ENCODE results near the gene UBASH3A.

DNA sequence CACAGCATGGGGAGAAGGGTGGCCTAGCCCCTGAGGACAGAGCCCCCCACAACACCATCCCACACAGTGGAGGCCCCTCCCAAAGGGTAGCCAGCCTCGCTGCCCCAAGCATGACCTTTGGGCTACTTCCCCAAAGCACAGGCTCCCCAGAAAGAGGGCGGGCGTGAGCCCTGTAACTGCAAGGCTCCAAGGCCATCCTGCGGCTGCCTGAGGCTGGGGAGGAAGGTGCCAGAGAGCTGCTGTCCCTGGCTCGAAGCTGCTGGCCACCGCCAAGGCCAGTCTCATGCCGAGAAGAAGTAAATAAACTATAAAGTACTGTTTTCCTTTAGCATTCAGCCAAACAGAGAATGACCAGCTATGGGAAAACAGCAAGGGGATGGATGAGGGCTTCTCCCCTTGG, 27.5 kb downstream of the UBASH3A start:
- no peak for TF ChIP-seq POLR2A (IDR thresholded peaks at IDR 0.05)
- TF ChIP-seq, protein P1, sequence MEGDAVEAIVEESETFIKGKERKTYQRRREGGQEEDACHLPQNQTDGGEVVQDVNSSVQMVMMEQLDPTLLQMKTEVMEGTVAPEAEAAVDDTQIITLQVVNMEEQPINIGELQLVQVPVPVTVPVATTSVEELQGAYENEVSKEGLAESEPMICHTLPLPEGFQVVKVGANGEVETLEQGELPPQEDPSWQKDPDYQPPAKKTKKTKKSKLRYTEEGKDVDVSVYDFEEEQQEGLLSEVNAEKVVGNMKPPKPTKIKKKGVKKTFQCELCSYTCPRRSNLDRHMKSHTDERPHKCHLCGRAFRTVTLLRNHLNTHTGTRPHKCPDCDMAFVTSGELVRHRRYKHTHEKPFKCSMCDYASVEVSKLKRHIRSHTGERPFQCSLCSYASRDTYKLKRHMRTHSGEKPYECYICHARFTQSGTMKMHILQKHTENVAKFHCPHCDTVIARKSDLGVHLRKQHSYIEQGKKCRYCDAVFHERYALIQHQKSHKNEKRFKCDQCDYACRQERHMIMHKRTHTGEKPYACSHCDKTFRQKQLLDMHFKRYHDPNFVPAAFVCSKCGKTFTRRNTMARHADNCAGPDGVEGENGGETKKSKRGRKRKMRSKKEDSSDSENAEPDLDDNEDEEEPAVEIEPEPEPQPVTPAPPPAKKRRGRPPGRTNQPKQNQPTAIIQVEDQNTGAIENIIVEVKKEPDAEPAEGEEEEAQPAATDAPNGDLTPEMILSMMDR (IDR thresholded peaks at IDR 0.05 in 4 of 5, conservative IDR thresholded peaks at IDR 0.05 in 1 of 5) = no peak

Measured in gastrocnemius medialis (tissue), 4 donors.